GM23338 (cell line): ENCODE results near the gene FMN1. TPM values are rescaled to one million over a fixed set of nuclear protein-coding genes. Genes with fewer than 3 reads are reported as not detected.

Experiments used
- ATAC-seq: fragments of 200-7000 bp; cut with Tn5 transposase; 3 replicates; pipeline ENCODE4 v1.9.1; 2020
- DNase-seq: peaks from one replicate; pipeline ENCODE4 v3.0.0-alpha.2; 2015; ENCODE audit warnings: low spot score
- H2AFZ ChIP-seq: fragments of 200-600 bp; sonication (generic); 2 replicates; pipeline ENCODE4 v1.8.0; 2016; ENCODE audit warnings: antibody characterized with exemption, mild to moderate bottlenecking, moderate library complexity
- H3F3A ChIP-seq: fragments of 200-600 bp; sonication (generic); replicated peaks from 2 replicates; pipeline ENCODE4 v1.8.0; 2017; ENCODE audit warnings: antibody characterized with exemption, mixed run types, low read depth
- H3K27ac ChIP-seq: fragments of 200-600 bp; sonication (generic); 2 replicates; pipeline ENCODE4 v1.6.1; 2016; ENCODE audit warnings: low read depth
- H3K27me3 ChIP-seq: fragments of 200-600 bp; sonication (generic); 2 replicates; pipeline ENCODE4 v1.8.0; 2016; ENCODE audit warnings: mild to moderate bottlenecking, mixed run types, moderate library complexity; ENCODE audit not compliant: insufficient read depth
- H3K36me3 ChIP-seq: fragments of 200-600 bp; sonication (generic); 2 replicates; pipeline ENCODE4 v1.8.0; 2016; ENCODE audit warnings: mild to moderate bottlenecking; ENCODE audit not compliant: insufficient read depth
- H3K4me1 ChIP-seq: fragments of 200-600 bp; sonication (generic); 2 replicates; pipeline ENCODE4 v1.8.0; 2016; ENCODE audit warnings: mild to moderate bottlenecking, moderate library complexity; ENCODE audit not compliant: insufficient read depth
- H3K4me2 ChIP-seq: fragments of 200-600 bp; sonication (generic); 2 replicates; pipeline ENCODE4 v1.7.1; 2017; ENCODE audit warnings: mixed run types
- H3K4me3 ChIP-seq: fragments of 200-600 bp; sonication (generic); 2 replicates; pipeline ENCODE4 v1.6.1; 2016; ENCODE audit warnings: mixed run types
- H3K79me2 ChIP-seq: fragments of 200-600 bp; sonication (generic); replicated peaks from 2 replicates; pipeline ENCODE4 v1.8.0; 2017; ENCODE audit warnings: mild to moderate bottlenecking; ENCODE audit not compliant: insufficient read depth
- H3K9me2 ChIP-seq: fragments of 200-600 bp; sonication (generic); 2 replicates; pipeline ENCODE4 v1.8.0; 2017; ENCODE audit not compliant: insufficient read depth
- H4K20me1 ChIP-seq: fragments of 200-600 bp; sonication (generic); replicated peaks from 2 replicates; pipeline ENCODE4 v1.8.0; 2017; ENCODE audit warnings: mild to moderate bottlenecking; ENCODE audit not compliant: insufficient read depth
- H3K27ac Mint-ChIP-seq: 2 replicates; pipeline ENCODE4 v1.8.0; 2020; ENCODE audit warnings: inconsistent platforms, mild to moderate bottlenecking, moderate library complexity, mixed read lengths
- H3K27me3 Mint-ChIP-seq: 3 replicates; pipeline ENCODE4 v1.8.0; 2022; ENCODE audit warnings: low read depth, mild to moderate bottlenecking, moderate library complexity, mixed read lengths, inconsistent platforms; ENCODE audit not compliant: insufficient read depth, poor library complexity
- H3K36me3 Mint-ChIP-seq: 3 replicates; pipeline ENCODE4 v1.8.0; 2021; ENCODE audit warnings: low read depth, mild to moderate bottlenecking, inconsistent platforms, moderate library complexity, mixed read lengths
- H3K4me1 Mint-ChIP-seq: 3 replicates; pipeline ENCODE4 v1.8.0; 2020; ENCODE audit warnings: mild to moderate bottlenecking, inconsistent platforms, mixed read lengths
- H3K4me3 Mint-ChIP-seq: 3 replicates; pipeline ENCODE4 v1.8.0; 2021; ENCODE audit warnings: moderate library complexity, mild to moderate bottlenecking, inconsistent platforms, mixed read lengths
- H3K9me3 Mint-ChIP-seq: 3 replicates; pipeline ENCODE4 v1.8.0; 2020; ENCODE audit warnings: moderate library complexity, mild to moderate bottlenecking, inconsistent platforms, mixed read lengths
- CREB1 ChIP-seq: fragments of 250-450 bp; sonication (Bioruptor Pico); IDR thresholded peaks from 2 replicates; pipeline ENCODE4 v1.5.0; 2020; ENCODE audit warnings: low read depth, mild to moderate bottlenecking, moderate library complexity
- CTCF ChIP-seq, 2 experiments: fragments of 200-600 bp in 1 of 2; sonication (generic) in 1 of 2; conservative IDR thresholded peaks; 2 replicates each; pipeline versions ENCODE4 v1.5.1 to v1.6.1; 2016 to 2017; ENCODE audit warnings: antibody characterized with exemption in 2 of 2, low read depth in 2 of 2, mild to moderate bottlenecking in 2 of 2, moderate library complexity in 1 of 2
- ETS1 ChIP-seq: IDR thresholded peaks from 2 replicates; pipeline ENCODE4 v1.6.1; 2016; ENCODE audit warnings: antibody characterized with exemption
- EZH2 ChIP-seq: fragments of 200-600 bp; sonication (generic); IDR thresholded peaks from one replicate; pipeline ENCODE4 v1.8.0; 2017; ENCODE audit warnings: antibody characterized with exemption, mild to moderate bottlenecking, low read depth; ENCODE audit not compliant: unreplicated experiment
- EZH2phosphoT487 ChIP-seq: fragments of 200-600 bp; sonication (generic); IDR thresholded peaks from one replicate; pipeline ENCODE4 v1.8.1; 2018; ENCODE audit warnings: antibody characterized with exemption; ENCODE audit not compliant: unreplicated experiment
- JUNB ChIP-seq: IDR thresholded peaks from one replicate; pipeline ENCODE4 v1.6.1; 2016; ENCODE audit warnings: antibody characterized with exemption; ENCODE audit not compliant: unreplicated experiment
- NANOG ChIP-seq: IDR thresholded peaks from 2 replicates; pipeline ENCODE4 v1.6.1; 2016; ENCODE audit warnings: antibody characterized with exemption, borderline replicate concordance
- POLR2AphosphoS5 ChIP-seq: IDR thresholded peaks from 2 replicates; pipeline ENCODE4 v1.6.1; 2016; ENCODE audit warnings: antibody characterized with exemption, low read depth
- REST ChIP-seq: IDR thresholded peaks from one replicate; pipeline ENCODE4 v1.6.1; 2018; ENCODE audit warnings: antibody characterized with exemption; ENCODE audit not compliant: unreplicated experiment
- STAT1 ChIP-seq: IDR thresholded peaks from one replicate; pipeline ENCODE4 v1.6.1; 2016; ENCODE audit warnings: antibody characterized with exemption; ENCODE audit not compliant: unreplicated experiment
- ZNF114 ChIP-seq: fragments of 250-450 bp; sonication (Bioruptor Pico); IDR thresholded peaks from 2 replicates; pipeline ENCODE4 v1.5.0; 2020; ENCODE audit warnings: mild to moderate bottlenecking, moderate library complexity
- ZNF331 ChIP-seq: fragments of 250-450 bp; sonication (Bioruptor Pico); IDR thresholded peaks from 2 replicates; pipeline ENCODE4 v1.5.0; 2020; ENCODE audit warnings: low read depth, mild to moderate bottlenecking, moderate library complexity
- ZNF462 ChIP-seq: fragments of 250-450 bp; sonication (Bioruptor Pico); IDR thresholded peaks from 2 replicates; pipeline ENCODE4 v1.5.0; 2020; ENCODE audit warnings: mild to moderate bottlenecking, moderate library complexity
- polyA plus RNA-seq: library from polyadenylated mRNA; unstranded; fragments of >200 nt; fragmentation: Nextera tagmentation; extraction: Ambion mirVana; gene quantifications from 2 replicates; pipeline ENCODE4 v1.2.1, GENCODE V29; 2016
- total RNA-seq: library from RNA; depleted of rRNA; stranded (reverse); fragments of >200 nt; shearing (Covaris generic); gene quantifications from 2 replicates; pipeline ENCODE4 v1.2.3, GENCODE V29; 2014

FMN1 gene
- total and polyA plus RNA-seq, 2 experiments from 2014 or later, result 1.2 to 1.6 TPM

GRCh38 chr15:33218071-33218491 lies 23.6 kb upstream of the FMN1 start:
- Histone ChIP-seq H3K4me3 (no peak overlapping the region), H3K4me2 (no peak overlapping the region), H3K9me2 (no peaks in the 10 kb centered on the region), H3K36me3 (no peaks in the 10 kb centered on the region), H3K27ac (no peak overlapping the region), H2AFZ (no peak overlapping the region), H4K20me1 (no peaks in the 10 kb centered on the region), H3K79me2 (no peaks in the 10 kb centered on the region), H3F3A (no peaks in the 10 kb centered on the region), H3K4me1 (no peaks in the 10 kb centered on the region), H3K27me3 (no peaks in the 10 kb centered on the region)
- DNase-seq (no peak), ATAC-seq (no peak)
- H3K4me3 Mint-ChIP-seq, result no peak overlapping the region
- no peaks in the 10 kb centered on the region for H3K9me3 Mint-ChIP-seq
- H3K36me3 Mint-ChIP-seq, result no peaks in the 10 kb centered on the region
- no peak overlapping the region for H3K27ac Mint-ChIP-seq
- peaks cover 2% of the 10 kb centered on the region for H3K27me3 Mint-ChIP-seq
- TF ChIP-seq POLR2AphosphoS5 (no peak), ZNF114 (CRISPR knock-in tag) (no peak), JUNB (no peak), ETS1 (no peak), STAT1 (no peak), EZH2 (no peak), REST (no peak), NANOG (no peak), ZNF331 (CRISPR knock-in tag) (no peak), ZNF462 (CRISPR knock-in tag) (no peak), CREB1 (no peak), CTCF (conservative IDR thresholded peaks at IDR 0.05; ENCODE audit: low read depth in 2 of 2) (no peak), EZH2phosphoT487 (no peak)
- no peaks in the 10 kb centered on the region for H3K4me1 Mint-ChIP-seq
